ENCODE results near the gene GGTLC1.
"Not testable (repeated sequence)": the region's sequence is repeated elsewhere in the genome, so short reads cannot be mapped to it uniquely, and the experiment has no call there.

Gene GGTLC1

GRCh38 chr20:23988561-23988960 is at the start of gene GGTLC1:
GGTLC1 (minus strand) TSS chr20:23988779; CDS start chr20:23986611, 2,168 bp downstream.
- DNase-seq = no peak

- no peak for DNase-seq
Measured at GRCh38 chr20:24034820-24035219, 46.2 kb upstream of the GGTLC1 start.

- no peak for DNase-seq
Measured at GRCh38 chr20:24033565-24033964, 45.0 kb upstream of the GGTLC1 start.

GRCh38 chr20:24033151-24033550 is 44.6 kb upstream of the GGTLC1 start:
- DNase-seq = no peak

GRCh38 chr20:24032400-24032898 is 43.9 kb upstream of the GGTLC1 start:
- no peak for DNase-seq

- DNase-seq = no peak
Measured at GRCh38 chr20:24027229-24027628, 38.6 kb upstream of the GGTLC1 start.

GRCh38 chr20:24022621-24023180 is 34.1 kb upstream of the GGTLC1 start:
- no peak for DNase-seq

GRCh38 chr20:24018796-24019195 is 30.2 kb upstream of the GGTLC1 start:
- DNase-seq = no peak

GRCh38 chr20:24017458-24017755 is 28.8 kb upstream of the GGTLC1 start:
- DNase-seq = no peak

GRCh38 chr20:24016607-24017457 is 28.3 kb upstream of the GGTLC1 start:
- DNase-seq = no peak

- no peak for DNase-seq
Measured at GRCh38 chr20:24013953-24014352, 25.4 kb upstream of the GGTLC1 start.

- DNase-seq = no peak
Measured at GRCh38 chr20:24011282-24011681, 22.7 kb upstream of the GGTLC1 start.

- no peak for DNase-seq
Measured at GRCh38 chr20:24007758-24008157, 19.2 kb upstream of the GGTLC1 start.

- no peak for DNase-seq
Measured at GRCh38 chr20:24007073-24007595, 18.6 kb upstream of the GGTLC1 start.

- no peak for DNase-seq
Measured at GRCh38 chr20:24006626-24007025, 18.0 kb upstream of the GGTLC1 start.

GRCh38 chr20:24004471-24004870 is 15.9 kb upstream of the GGTLC1 start:
- DNase-seq = no peak

- DNase-seq = no peak
Measured at GRCh38 chr20:24002896-24003295, 14.3 kb upstream of the GGTLC1 start.

GRCh38 chr20:24001712-24002405 is 13.3 kb upstream of the GGTLC1 start:
- DNase-seq = no peak

GRCh38 chr20:23998844-23999243 is 10.3 kb upstream of the GGTLC1 start:
- no peak for DNase-seq

GRCh38 chr20:23998392-23998791 is 9.8 kb upstream of the GGTLC1 start:
- no peak for DNase-seq

GRCh38 chr20:23995905-23996666 is 7.5 kb upstream of the GGTLC1 start:
- no peak for DNase-seq

GRCh38 chr20:23995291-23995690 is 6.7 kb upstream of the GGTLC1 start:
- not testable (repeated sequence) for DNase-seq
